ENCODE measurements around the gene CSF3R. TPM values are rescaled to one million over a fixed set of nuclear protein-coding genes. Genes with fewer than 3 reads are reported as not detected.
A peak's percentile ranks its signal among the peaks of the same experiment; 100 is the strongest.
"Not testable (repeated sequence)": the region's sequence is repeated elsewhere in the genome, so short reads cannot be mapped to it uniquely, and the experiment has no call there.

The CSF3R gene
- polyA plus RNA-seq, 3 donors, result 3.1 to 5.9 (median 5.4) TPM

GRCh38 chr1:36513676-36514473 is 31.2 kb upstream of the CSF3R start:
- DNase-seq, result no peak

- no peak for DNase-seq
Measured at GRCh38 chr1:36512842-36513241, 30.1 kb upstream of the CSF3R start.

GRCh38 chr1:36511804-36512798 is 29.4 kb upstream of the CSF3R start:
- no peak for DNase-seq

GRCh38 chr1:36511220-36511619 is 28.5 kb upstream of the CSF3R start:
- not testable (repeated sequence) for DNase-seq

- DNase-seq, result no peak
Measured at GRCh38 chr1:36510418-36510817, 27.7 kb upstream of the CSF3R start.

- DNase-seq, result no peak
Measured at GRCh38 chr1:36508257-36508656, 25.5 kb upstream of the CSF3R start.

- DNase-seq, result no peak
Measured at GRCh38 chr1:36506276-36506920, 23.7 kb upstream of the CSF3R start.

- no peak for DNase-seq
Measured at GRCh38 chr1:36503733-36504132, 21.0 kb upstream of the CSF3R start.

- no peak for DNase-seq
Measured at GRCh38 chr1:36503159-36503558, 20.4 kb upstream of the CSF3R start.

GRCh38 chr1:36502616-36503015 is 19.9 kb upstream of the CSF3R start:
- DNase-seq, result no peak

- DNase-seq, result not testable (repeated sequence)
Measured at GRCh38 chr1:36501911-36502310, 19.2 kb upstream of the CSF3R start.

GRCh38 chr1:36497207-36497606 is 14.5 kb upstream of the CSF3R start:
- no peak for DNase-seq

- no peak for DNase-seq
Measured at GRCh38 chr1:36494971-36495370, 12.3 kb upstream of the CSF3R start.

GRCh38 chr1:36493524-36493923 is 10.8 kb upstream of the CSF3R start:
- no peak for DNase-seq

GRCh38 chr1:36492491-36492890 is 9.8 kb upstream of the CSF3R start:
- DNase-seq, result no peak

GRCh38 chr1:36489258-36490051 is 6.7 kb upstream of the CSF3R start:
- DNase-seq, result not testable (repeated sequence)

GRCh38 chr1:36487906-36488305 is 5.2 kb upstream of the CSF3R start:
- DNase-seq, result no peak

- DNase-seq, result not testable (repeated sequence)
Measured at GRCh38 chr1:36487336-36487725, 4.6 kb upstream of the CSF3R start.

GRCh38 chr1:36486439-36487335 is 4.0 kb upstream of the CSF3R start:
- DNase-seq, result peak; percentile 33

GRCh38 chr1:36486093-36486438 is 3.4 kb upstream of the CSF3R start:
- DNase-seq, result no peak
